Hepatocyte (in vitro differentiated cells): ENCODE data around the gene TACC2. TPM values are rescaled to one million over a fixed set of nuclear protein-coding genes. Genes with fewer than 3 reads are reported as not detected.

ENCODE experiments used
- DNase-seq: peaks from one replicate; pipeline ENCODE4 v3.0.0-alpha.2; 2016; ENCODE audit warnings: low spot score
- H2AFZ ChIP-seq: fragments of 200-600 bp; sonication (generic); 2 replicates; pipeline ENCODE4 v1.6.0; 2016; ENCODE audit warnings: antibody characterized with exemption, mild to moderate bottlenecking
- H3K27ac ChIP-seq: fragments of 200-600 bp; sonication (generic); 2 replicates; pipeline ENCODE4 v1.5.1; 2016; ENCODE audit warnings: mild to moderate bottlenecking
- H3K27me3 ChIP-seq: fragments of 200-600 bp; sonication (generic); 2 replicates; pipeline ENCODE4 v1.6.1; 2016
- H3K36me3 ChIP-seq: fragments of 200-600 bp; sonication (generic); replicated peaks from 2 replicates; pipeline ENCODE4 v1.5.1; 2016; ENCODE audit warnings: low read depth; ENCODE audit not compliant: insufficient read depth
- H3K4me1 ChIP-seq: fragments of 200-600 bp; sonication (generic); 2 replicates; pipeline ENCODE4 v1.5.1; 2016; ENCODE audit warnings: mild to moderate bottlenecking, moderate library complexity; ENCODE audit not compliant: insufficient read depth
- H3K4me2 ChIP-seq: fragments of 200-600 bp; sonication (generic); 2 replicates; pipeline ENCODE4 v1.6.0; 2016
- H3K4me3 ChIP-seq: fragments of 200-600 bp; sonication (generic); 2 replicates; pipeline ENCODE4 v1.5.1; 2016; ENCODE audit warnings: mild to moderate bottlenecking
- H3K79me2 ChIP-seq: fragments of 200-600 bp; sonication (generic); 2 replicates; pipeline ENCODE4 v1.6.0; 2017; ENCODE audit warnings: mild to moderate bottlenecking
- H3K9me2 ChIP-seq: fragments of 200-600 bp; sonication (generic); replicated peaks from 2 replicates; pipeline ENCODE4 v1.6.0; 2017; ENCODE audit warnings: mild to moderate bottlenecking; ENCODE audit not compliant: insufficient read depth
- H3K9me3 ChIP-seq: fragments of 200-600 bp; sonication (generic); 2 replicates; pipeline ENCODE4 v1.5.1; 2016; ENCODE audit warnings: low read depth, mild to moderate bottlenecking
- H4K20me1 ChIP-seq: fragments of 200-600 bp; sonication (generic); 2 replicates; pipeline ENCODE4 v1.6.0; 2016; ENCODE audit warnings: mild to moderate bottlenecking; ENCODE audit not compliant: insufficient read depth, poor library complexity, severe bottlenecking
- EZH2 ChIP-seq: fragments of 200-600 bp; sonication (generic); IDR thresholded peaks from 2 replicates; pipeline ENCODE4 v1.6.1; 2016; ENCODE audit warnings: antibody characterized with exemption, mild to moderate bottlenecking, borderline replicate concordance
- EZH2phosphoT487 ChIP-seq: fragments of 200-600 bp; sonication (generic); IDR thresholded peaks from one replicate; pipeline ENCODE4 v1.6.1; 2018; ENCODE audit warnings: antibody characterized with exemption, mild to moderate bottlenecking, low read depth, moderate library complexity; ENCODE audit not compliant: unreplicated experiment, severe bottlenecking
- WGBS: methylation state at CpG from one replicate; pipeline ENCODE4 v1.1.6; 2016; ENCODE audit warnings: low lambda C conversion rate; ENCODE audit errors: missing lambda C conversion rate; 5-methylcytosine and 5-hydroxymethylcytosine counted together
- polyA plus RNA-seq: library from polyadenylated mRNA; unstranded; fragments of >200 nt; fragmentation: Nextera tagmentation; extraction: Ambion mirVana; gene quantifications from 2 replicates; pipeline ENCODE4 v1.2.1, GENCODE V29; 2016
- total RNA-seq: library from RNA; depleted of rRNA; stranded (reverse); fragments of >200 nt; gene quantifications from 2 replicates; pipeline ENCODE4 v1.2.3, GENCODE V29; 2014
- TF ChIP-seq, protein P1 (sequence below): fragments of 200-600 bp; sonication (generic); IDR thresholded peaks from 2 replicates; pipeline ENCODE4 v1.5.1; 2016; ENCODE audit warnings: antibody characterized with exemption, mild to moderate bottlenecking; ENCODE audit not compliant: poor library complexity

The TACC2 gene
- total and polyA plus RNA-seq, 2 experiments from 2014 or later = 20.0 to 34.6 TPM

- peak; percentile 62 for DNase-seq
- no peak overlapping the region for H3K4me2 ChIP-seq
These were observed 65.4 kb downstream of the TACC2 start for GRCh38 chr10:122054048-122055025.

GRCh38 chr10:122055252-122055651 lies 66.3 kb downstream of the TACC2 start:
- H3K27me3 ChIP-seq = no peaks in the 10 kb centered on the region
- H3K36me3 ChIP-seq = no peaks in the 10 kb centered on the region
- TF ChIP-seq, protein P1, sequence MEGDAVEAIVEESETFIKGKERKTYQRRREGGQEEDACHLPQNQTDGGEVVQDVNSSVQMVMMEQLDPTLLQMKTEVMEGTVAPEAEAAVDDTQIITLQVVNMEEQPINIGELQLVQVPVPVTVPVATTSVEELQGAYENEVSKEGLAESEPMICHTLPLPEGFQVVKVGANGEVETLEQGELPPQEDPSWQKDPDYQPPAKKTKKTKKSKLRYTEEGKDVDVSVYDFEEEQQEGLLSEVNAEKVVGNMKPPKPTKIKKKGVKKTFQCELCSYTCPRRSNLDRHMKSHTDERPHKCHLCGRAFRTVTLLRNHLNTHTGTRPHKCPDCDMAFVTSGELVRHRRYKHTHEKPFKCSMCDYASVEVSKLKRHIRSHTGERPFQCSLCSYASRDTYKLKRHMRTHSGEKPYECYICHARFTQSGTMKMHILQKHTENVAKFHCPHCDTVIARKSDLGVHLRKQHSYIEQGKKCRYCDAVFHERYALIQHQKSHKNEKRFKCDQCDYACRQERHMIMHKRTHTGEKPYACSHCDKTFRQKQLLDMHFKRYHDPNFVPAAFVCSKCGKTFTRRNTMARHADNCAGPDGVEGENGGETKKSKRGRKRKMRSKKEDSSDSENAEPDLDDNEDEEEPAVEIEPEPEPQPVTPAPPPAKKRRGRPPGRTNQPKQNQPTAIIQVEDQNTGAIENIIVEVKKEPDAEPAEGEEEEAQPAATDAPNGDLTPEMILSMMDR = no peak
- TF ChIP-seq EZH2 (no peak), EZH2phosphoT487 (no peak)
- no peaks in the 10 kb centered on the region for H3K9me2 ChIP-seq
- no peaks in the 10 kb centered on the region for H3K79me2 ChIP-seq
- no peak overlapping the region for H3K27ac ChIP-seq
- H2AFZ ChIP-seq = no peak overlapping the region
- H3K4me2 ChIP-seq = no peak overlapping the region
- peaks cover 5% of the 10 kb centered on the region for H3K4me1 ChIP-seq
- no peaks in the 10 kb centered on the region for H3K9me3 ChIP-seq
- H3K4me3 ChIP-seq = no peak overlapping the region
- WGBS = 92% methylated on average over 5 of the region's 5 CpGs
- no peak for DNase-seq
- H4K20me1 ChIP-seq = no peaks in the 10 kb centered on the region

More at GRCh38 chr10:122054048-122055025, 65.4 kb downstream of the TACC2 start:
- H3K79me2 ChIP-seq = no peaks in the 10 kb centered on the region
- no peaks in the 10 kb centered on the region for H4K20me1 ChIP-seq
- no peak overlapping the region for H2AFZ ChIP-seq
- TF ChIP-seq, protein P1 = peak; percentile 56
- TF ChIP-seq EZH2 = no peak
- no peaks in the 10 kb centered on the region for H3K9me3 ChIP-seq
- peaks cover 5% of the 10 kb centered on the region for H3K4me1 ChIP-seq
- no peaks in the 10 kb centered on the region for H3K27me3 ChIP-seq
- no peak overlapping the region for H3K27ac ChIP-seq
- no peaks in the 10 kb centered on the region for H3K36me3 ChIP-seq
- H3K9me2 ChIP-seq = no peaks in the 10 kb centered on the region
- WGBS = 48% methylated on average over 15 of the region's 15 CpGs
- H3K4me3 ChIP-seq = no peak overlapping the region

- Histone ChIP-seq H2AFZ (no peak overlapping the region), H3K27ac (peak overlapping the region; percentile 77), H3K79me2 (no peaks in the 10 kb centered on the region), H4K20me1 (no peaks in the 10 kb centered on the region), H3K36me3 (no peaks in the 10 kb centered on the region), H3K9me2 (no peaks in the 10 kb centered on the region), H3K4me2 (no peak overlapping the region), H3K9me3 (no peaks in the 10 kb centered on the region), H3K27me3 (no peaks in the 10 kb centered on the region), H3K4me1 (no peaks in the 10 kb centered on the region), H3K4me3 (no peak overlapping the region)
- TF ChIP-seq, protein P1 = no peak
- TF ChIP-seq EZH2phosphoT487 (no peak), EZH2 (no peak)
- DNase-seq = peak; percentile 39
- WGBS = 86% methylated on average over 8 of the region's 8 CpGs
These were observed 67.6 kb downstream of the TACC2 start for GRCh38 chr10:122056431-122057094.
